SK-N-SH (cell line): ENCODE results near the gene ARID1B.

Source experiments
- CTCF ChIP-seq: fragments of 200-600 bp; sonication (generic); IDR thresholded peaks from 2 replicates; pipeline ENCODE4 v1.6.1; 2017; ENCODE audit warnings: antibody characterized with exemption, mild to moderate bottlenecking, moderate library complexity
- ELF1 ChIP-seq: IDR thresholded peaks from 2 replicates; pipeline ENCODE4 v1.4.0; 2012
- FOXM1 ChIP-seq: IDR thresholded peaks from 2 replicates; pipeline ENCODE4 v1.4.0; 2012; ENCODE audit warnings: low read depth, mild to moderate bottlenecking
- POLR2AphosphoS5 ChIP-seq: IDR thresholded peaks from 2 replicates; pipeline ENCODE4 v1.6.1; 2012; ENCODE audit warnings: low read depth, low read length
- SIN3A ChIP-seq: IDR thresholded peaks from 2 replicates; pipeline ENCODE4 v1.6.1; 2012; ENCODE audit warnings: low read depth, mild to moderate bottlenecking, low read length, moderate library complexity, borderline replicate concordance
- TAF1 ChIP-seq: IDR thresholded peaks from 2 replicates; pipeline ENCODE4 v1.6.1; 2012; ENCODE audit warnings: low read depth, mild to moderate bottlenecking, low read length, moderate library complexity, borderline replicate concordance
- TCF12 ChIP-seq: IDR thresholded peaks from 2 replicates; pipeline ENCODE4 v1.4.0; 2012

GRCh38 chr6:157049133-157049532, 272.0 kb downstream of the ARID1B start:
- TF ChIP-seq CTCF = no peak
- TF ChIP-seq ELF1 = no peak
- TF ChIP-seq TAF1 = no peak
- no peak for TF ChIP-seq POLR2AphosphoS5
- no peak for TF ChIP-seq SIN3A
- no peak for TF ChIP-seq FOXM1
- no peak for TF ChIP-seq TCF12
